GM20000 (cell line): ENCODE data around the gene AHRR.

Experiments
- DNase-seq: peaks from one replicate; pipeline ENCODE4 v3.0.0; 2012; ENCODE audit warnings: low spot score
- TF ChIP-seq, protein P1 (sequence below): IDR thresholded peaks from 2 replicates; pipeline ENCODE4 v1.5.1; 2012; ENCODE audit warnings: mild to moderate bottlenecking, control low read depth; ENCODE audit errors: extremely low read depth, missing control alignments

Gene AHRR

DNA sequence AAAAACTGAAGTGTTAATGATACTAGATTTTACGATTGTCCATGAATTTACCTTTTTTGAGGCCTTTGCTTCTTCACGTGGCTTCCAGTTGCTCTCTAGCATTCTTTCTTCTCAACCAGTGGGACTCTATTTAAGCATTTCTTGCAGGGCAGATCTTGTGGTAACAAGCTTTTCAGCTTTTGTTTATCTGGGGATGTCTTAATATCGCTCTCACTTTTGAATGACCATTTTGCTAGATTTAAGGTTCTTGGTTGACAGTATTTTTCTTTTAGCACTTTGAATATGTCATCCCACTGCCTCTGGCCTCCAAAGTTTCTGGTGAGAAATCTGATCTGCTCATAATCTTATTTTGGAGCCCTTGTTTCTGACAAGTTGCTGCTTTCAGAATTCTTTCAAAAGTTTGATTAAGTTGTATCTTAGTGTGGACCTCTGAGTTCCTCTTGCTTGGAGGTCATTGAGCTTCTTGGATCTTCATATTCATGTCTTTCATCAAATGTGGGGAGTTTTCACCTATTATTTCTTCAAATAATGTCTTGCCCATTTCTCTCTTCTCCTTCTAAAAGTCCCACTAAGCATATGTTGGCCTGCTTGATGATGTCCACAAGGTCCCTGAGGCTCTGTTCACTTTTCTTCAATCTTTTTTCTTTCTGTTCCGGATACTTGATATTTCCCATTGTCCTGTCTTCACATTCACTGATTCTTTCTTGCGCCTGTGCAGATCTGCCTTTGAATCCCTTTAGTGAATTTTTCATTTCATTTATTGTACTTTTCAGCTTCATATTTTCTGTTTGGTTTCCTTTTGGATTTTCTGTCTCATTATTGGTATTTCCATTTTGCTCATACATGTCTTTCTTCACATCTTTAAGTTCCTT lies 130.3 kb downstream of the AHRR start:
- DNase-seq = no peak
- TF ChIP-seq, protein P1, sequence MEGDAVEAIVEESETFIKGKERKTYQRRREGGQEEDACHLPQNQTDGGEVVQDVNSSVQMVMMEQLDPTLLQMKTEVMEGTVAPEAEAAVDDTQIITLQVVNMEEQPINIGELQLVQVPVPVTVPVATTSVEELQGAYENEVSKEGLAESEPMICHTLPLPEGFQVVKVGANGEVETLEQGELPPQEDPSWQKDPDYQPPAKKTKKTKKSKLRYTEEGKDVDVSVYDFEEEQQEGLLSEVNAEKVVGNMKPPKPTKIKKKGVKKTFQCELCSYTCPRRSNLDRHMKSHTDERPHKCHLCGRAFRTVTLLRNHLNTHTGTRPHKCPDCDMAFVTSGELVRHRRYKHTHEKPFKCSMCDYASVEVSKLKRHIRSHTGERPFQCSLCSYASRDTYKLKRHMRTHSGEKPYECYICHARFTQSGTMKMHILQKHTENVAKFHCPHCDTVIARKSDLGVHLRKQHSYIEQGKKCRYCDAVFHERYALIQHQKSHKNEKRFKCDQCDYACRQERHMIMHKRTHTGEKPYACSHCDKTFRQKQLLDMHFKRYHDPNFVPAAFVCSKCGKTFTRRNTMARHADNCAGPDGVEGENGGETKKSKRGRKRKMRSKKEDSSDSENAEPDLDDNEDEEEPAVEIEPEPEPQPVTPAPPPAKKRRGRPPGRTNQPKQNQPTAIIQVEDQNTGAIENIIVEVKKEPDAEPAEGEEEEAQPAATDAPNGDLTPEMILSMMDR = no peak

DNA sequence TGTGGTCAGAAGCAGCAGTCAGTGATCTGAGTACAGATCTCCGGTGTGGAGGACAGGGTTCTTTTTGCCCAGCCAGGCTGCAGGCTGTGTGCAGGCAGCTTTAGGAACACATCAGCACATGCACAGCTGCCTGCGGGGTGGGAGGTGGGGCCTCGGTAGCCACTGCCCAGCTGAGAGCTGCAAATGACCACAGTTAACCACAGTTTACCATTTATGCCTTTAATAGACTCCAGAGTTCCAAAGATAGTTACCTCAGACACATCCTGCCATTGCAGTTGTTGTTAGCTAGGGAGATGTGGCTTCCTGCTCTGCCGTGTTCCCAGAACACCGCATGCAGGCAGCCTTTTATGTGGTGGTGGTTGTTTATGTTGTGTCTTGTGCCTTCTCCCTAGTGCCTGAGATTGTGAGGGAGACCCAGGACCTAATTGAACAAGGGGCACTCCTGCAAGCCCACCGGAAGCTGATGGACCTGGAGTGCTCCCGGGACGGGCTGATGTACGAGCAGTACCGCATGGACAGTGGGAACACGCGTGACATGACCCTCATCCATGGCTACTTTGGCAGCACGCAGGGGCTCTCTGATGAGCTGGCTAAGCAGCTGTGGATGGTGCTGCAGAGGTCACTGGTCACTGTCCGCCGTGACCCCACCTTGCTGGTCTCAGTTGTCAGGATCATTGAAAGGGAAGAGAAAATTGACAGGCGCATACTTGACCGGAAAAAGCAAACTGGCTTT lies 131.6 kb downstream of the AHRR start:
- TF ChIP-seq, protein P1 = no peak
- DNase-seq = no peak

DNA sequence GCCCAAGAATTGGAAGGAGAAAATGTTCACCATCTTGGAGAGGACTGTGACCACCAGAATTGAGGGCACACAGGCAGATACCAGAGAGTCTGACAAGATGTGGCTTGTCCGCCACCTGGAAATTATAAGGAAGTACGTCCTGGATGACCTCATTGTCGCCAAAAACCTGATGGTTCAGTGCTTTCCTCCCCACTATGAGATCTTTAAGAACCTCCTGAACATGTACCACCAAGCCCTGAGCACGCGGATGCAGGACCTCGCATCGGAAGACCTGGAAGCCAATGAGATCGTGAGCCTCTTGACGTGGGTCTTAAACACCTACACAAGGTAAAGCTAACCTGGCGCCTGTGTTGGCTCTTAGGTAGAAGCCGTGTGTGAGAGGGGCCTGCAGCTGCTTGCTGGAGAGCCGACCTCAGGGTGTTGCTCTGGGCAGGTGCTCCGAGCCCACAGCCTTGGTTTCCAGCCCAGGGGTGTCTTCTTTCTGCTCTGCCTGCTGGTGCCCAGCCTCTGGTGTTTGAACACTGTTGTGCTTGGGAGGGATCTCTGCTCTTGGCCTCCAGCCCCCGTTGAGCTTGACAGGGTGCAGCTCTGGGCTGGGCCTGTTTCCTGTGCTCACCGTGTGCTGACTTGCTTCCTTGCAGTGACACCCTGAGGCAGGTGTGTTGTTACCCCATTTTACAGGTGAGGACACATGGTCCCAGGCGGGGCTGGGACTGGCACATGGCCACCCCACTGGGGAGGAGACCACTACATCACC lies 132.4 kb downstream of the AHRR start:
- TF ChIP-seq, protein P1 = no peak

DNA sequence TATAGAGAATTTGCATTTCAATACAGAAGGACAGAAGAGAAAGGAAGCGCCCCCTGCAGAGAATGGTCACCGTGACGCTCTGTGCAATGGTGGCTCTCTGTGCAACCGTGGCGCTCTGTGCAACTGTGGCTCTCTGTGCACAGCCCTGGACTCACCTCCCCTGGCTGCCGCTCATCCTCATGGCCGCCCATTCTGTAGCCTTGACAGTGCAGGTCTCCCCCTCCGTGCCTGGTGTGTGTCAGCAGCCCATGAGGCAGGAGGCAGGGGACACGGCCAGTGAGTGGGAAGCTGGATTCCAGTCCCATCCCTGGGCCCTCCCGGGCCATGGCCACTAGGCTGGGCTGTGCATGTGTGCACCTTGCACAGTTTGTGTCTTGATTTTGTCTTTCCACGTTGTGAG lies 133.4 kb downstream of the AHRR start:
- DNase-seq = no peak
- TF ChIP-seq, protein P1 = no peak

More for the DNA sequence above, 132.4 kb downstream of the AHRR start:
- no peak for DNase-seq

DNA sequence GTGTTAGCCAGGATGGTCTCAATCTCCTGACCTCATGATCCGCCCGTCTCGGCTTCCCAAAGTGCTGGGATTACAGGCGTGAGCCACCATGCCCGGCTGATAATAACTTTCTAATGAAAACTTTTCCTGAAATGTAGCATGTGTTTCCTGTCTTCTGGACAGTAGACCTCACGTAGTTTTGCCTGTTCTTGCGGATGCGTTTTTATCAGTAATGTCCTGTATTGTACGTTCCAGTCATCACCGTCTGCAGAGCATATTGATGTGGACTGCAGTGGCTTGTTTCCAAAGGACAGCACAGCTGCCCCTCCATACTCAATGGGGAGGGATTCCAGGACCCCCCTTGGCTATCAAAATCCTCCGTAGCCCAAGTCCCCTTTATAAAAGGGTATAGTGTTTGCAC lies 134.3 kb downstream of the AHRR start:
- DNase-seq = no peak
- TF ChIP-seq, protein P1 = no peak

DNA sequence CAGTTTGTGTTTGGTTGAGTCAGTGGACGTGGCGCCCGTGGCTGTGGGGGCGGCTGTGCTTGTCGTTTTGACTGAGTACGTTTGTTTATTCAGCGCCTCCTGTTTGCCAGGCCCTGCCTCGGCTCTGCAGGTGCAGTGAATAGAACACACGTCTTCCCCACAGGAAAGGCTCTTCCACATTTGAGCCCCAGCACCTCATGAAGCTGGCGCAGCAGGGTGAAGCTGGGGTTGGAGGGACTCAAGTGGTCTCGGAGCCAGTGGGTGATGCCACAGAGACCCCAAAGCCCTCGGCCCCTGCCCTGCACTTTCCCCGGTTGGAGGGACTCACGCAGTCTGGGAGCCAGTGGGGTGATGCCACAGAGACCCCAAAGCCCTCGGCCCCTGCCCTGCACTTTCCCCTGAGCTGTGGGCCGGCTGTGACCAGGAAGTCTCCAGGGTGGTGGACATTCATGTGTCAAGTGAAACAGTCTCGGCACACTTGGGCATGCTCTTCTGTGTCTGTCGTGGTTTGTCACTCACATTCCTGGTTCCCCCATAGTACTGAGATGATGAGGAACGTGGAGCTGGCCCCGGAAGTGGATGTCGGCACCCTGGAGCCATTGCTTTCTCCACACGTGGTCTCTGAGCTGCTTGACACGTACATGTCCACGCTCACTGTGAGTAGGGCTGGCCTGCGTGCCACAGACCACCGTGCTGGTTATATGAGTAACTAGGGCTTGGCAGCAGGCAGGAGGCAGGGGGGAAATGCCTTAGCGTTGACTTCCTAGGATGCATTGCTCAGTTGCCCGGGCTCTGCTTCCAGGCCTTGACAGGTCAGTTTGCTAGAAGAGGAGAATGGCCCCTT lies 135.1 kb downstream of the AHRR start:
- TF ChIP-seq, protein P1 = no peak
- DNase-seq = no peak
